GM12878 (cell line): ENCODE measurements around the gene GLS. TPM values are rescaled to one million over a fixed set of nuclear protein-coding genes. Genes with fewer than 3 reads are reported as not detected.

Experiments
- ATAC-seq: fragments of 200-7000 bp; cut with Tn5 transposase; 3 replicates; pipeline ENCODE4 v1.9.1; 2020; ENCODE audit warnings: mild to moderate bottlenecking, moderate library complexity
- BruUV-seq: library from RNA; stranded (reverse); fragments of 400-500 nt; replicated peaks from 2 replicates; lab custom pipeline; 2021; lab: Mats Ljungman, UMichigan
- CTCF ChIA-PET: fragments of 300-600 bp; sonication (Branson Sonifier 250); formaldehyde crosslinking; extraction: SDS; loops from one replicate; lab custom pipeline; 2021; ENCODE audit warnings: inconsistent platforms; lab: Yijun Ruan, JAX
- POLR2A ChIA-PET: fragments of 350-600 bp; formaldehyde crosslinking; extraction: SDS; loops from one replicate; lab custom pipeline; 2021; ENCODE audit warnings: inconsistent platforms; lab: Charles Lee
- RAD21 ChIA-PET: fragments of 300-600 bp; sonication (Branson Sonifier 250); formaldehyde crosslinking; loops from one replicate; lab custom pipeline; 2023; ENCODE audit warnings: antibody characterized with exemption; ENCODE audit not compliant: unreplicated experiment; lab: Charles Lee
- SMC1A ChIA-PET: fragments of 300-600 bp; sonication (Branson Sonifier 250); formaldehyde crosslinking; loops from one replicate; lab custom pipeline; 2023; ENCODE audit not compliant: unreplicated experiment, uncharacterized antibody; lab: Charles Lee
- DNase-seq: peaks from one replicate; pipeline ENCODE4 v3.0.0-alpha.2; 2011; ENCODE audit warnings: low read depth, low spot score
- FAIRE-seq: peaks from 3 replicates; lab custom pipeline; 2011; peaks lifted over from hg19 to GRCh38; lab: Jason Lieb, UNC
- H2AFZ ChIP-seq: 2 replicates; pipeline ENCODE4 v1.6.0; 2011; ENCODE audit warnings: low read depth, low read length, control low read depth; ENCODE audit not compliant: control insufficient read depth
- H3K27ac ChIP-seq: 2 replicates; pipeline ENCODE4 v1.5.1; 2011; ENCODE audit warnings: control low read depth; ENCODE audit not compliant: control insufficient read depth, insufficient read depth
- H3K27me3 ChIP-seq, 2 experiments: replicated peaks in 1 of 2; 2 replicates each; pipeline versions ENCODE4 v1.6.0 to v1.6.1; 2011; ENCODE audit warnings: low read length in 1 of 2; ENCODE audit not compliant: control insufficient read depth in 2 of 2, insufficient read depth in 2 of 2
- H3K36me3 ChIP-seq, 2 experiments: 2 replicates each; pipeline ENCODE4 v1.5.1; 2011; ENCODE audit warnings: low read length in 1 of 2; ENCODE audit not compliant: control insufficient read depth in 2 of 2, insufficient read depth in 2 of 2
- H3K4me1 ChIP-seq: 2 replicates; pipeline ENCODE4 v1.6.1; 2011; ENCODE audit warnings: mild to moderate bottlenecking, low read length, moderate library complexity, mixed read lengths; ENCODE audit not compliant: control insufficient read depth, insufficient read depth
- H3K4me2 ChIP-seq: 2 replicates; pipeline ENCODE4 v1.6.0; 2011; ENCODE audit warnings: control low read depth; ENCODE audit not compliant: control insufficient read depth, insufficient read depth
- H3K4me3 ChIP-seq: fragments of 200-600 bp; sonication (generic); 2 replicates; pipeline ENCODE4 v1.5.1; 2016
- H3K79me2 ChIP-seq: 2 replicates; pipeline ENCODE4 v1.6.0; 2011; ENCODE audit warnings: low read length; ENCODE audit not compliant: control insufficient read depth, insufficient read depth
- H3K9ac ChIP-seq: 2 replicates; pipeline ENCODE4 v1.8.0; 2011; ENCODE audit warnings: low read length, control low read depth, mixed read lengths; ENCODE audit not compliant: control insufficient read depth, insufficient read depth
- H3K9me3 ChIP-seq: replicated peaks from 3 replicates; pipeline ENCODE4 v1.5.1; 2011; ENCODE audit warnings: mild to moderate bottlenecking, low read length; ENCODE audit not compliant: control insufficient read depth, insufficient read depth
- H4K20me1 ChIP-seq: 2 replicates; pipeline ENCODE4 v1.6.0; 2011; ENCODE audit not compliant: control insufficient read depth, insufficient read depth
- MYC ChIP-seq: IDR thresholded peaks from 2 replicates; pipeline ENCODE4 v1.6.1; 2011; ENCODE audit warnings: mild to moderate bottlenecking, low read length, moderate library complexity, inconsistent platforms; ENCODE audit not compliant: insufficient read depth, insufficient replicate concordance, insufficient read length, severe bottlenecking
- NR2C2 ChIP-seq: IDR thresholded peaks from 2 replicates; pipeline ENCODE4 v1.6.1; 2011; ENCODE audit warnings: borderline replicate concordance, low read depth; ENCODE audit not compliant: control insufficient read depth, insufficient read length
- POLR2A ChIP-seq: IDR thresholded peaks from 2 replicates; pipeline ENCODE4 v1.6.1; 2011; ENCODE audit warnings: low read depth, mild to moderate bottlenecking, low read length
- POLR2AphosphoS5 ChIP-seq: IDR thresholded peaks from 2 replicates; pipeline ENCODE4 v1.6.1; 2011; ENCODE audit warnings: mild to moderate bottlenecking, low read length, inconsistent platforms
- ZNF24 ChIP-seq: fragments of 450-650 bp; IDR thresholded peaks from 2 replicates; pipeline ENCODE4 v1.6.1; 2017; ENCODE audit warnings: antibody characterized with exemption, mild to moderate bottlenecking
- WGBS: methylation state at CpG from one replicate; pipeline ENCODE4 v1.1.6; 2016; ENCODE audit warnings: low lambda C conversion rate; ENCODE audit not compliant: insufficient replicate concordance, insufficient coverage; ENCODE audit errors: missing lambda C conversion rate; 5-methylcytosine and 5-hydroxymethylcytosine counted together
- in situ Hi-C: fragments of 300-500 bp; cut with MboI; formaldehyde crosslinking; loops from 9 replicates; pipeline ENCODE4 v1.14.3; 2018; ENCODE audit warnings: mixed read lengths
- intact Hi-C: fragments of 100-400 bp; cut with micrococcal nuclease; formaldehyde crosslinking; loops from one replicate; pipeline ENCODE4 v1.14.2; 2022; ENCODE audit not compliant: unreplicated experiment
- polyA plus RNA-seq, 11 experiments: library from polyadenylated mRNA; depleted of rRNA in 4 of 11; unstranded in 6 of 11; stranded (reverse) in 5 of 11; fragments of >200 nt; fragmentation: Nextera tagmentation in 4 of 11; fragmentation: Illumina TruSeq in 1 of 11; extraction: Ambion mirVana in 4 of 11; extraction: Trizol in 1 of 11; gene quantifications; 1 replicate in 1 of 11; 2 replicates in 10 of 11; pipeline versions ENCODE4 v1.2.1 to v1.2.3, GENCODE V29; 2011 to 2016; ENCODE audit warnings: inconsistent platforms in 2 of 11, missing spikeins in 2 of 11, low read depth in 1 of 11
- total RNA-seq, 4 experiments: library from RNA; depleted of rRNA in 3 of 4; stranded (reverse); fragments of >200 nt in 3 of 4; fragmentation: Illumina TruSeq in 1 of 4; extraction: Trizol in 1 of 4; gene quantifications; 2 replicates each; pipeline versions ENCODE4 v1.2.1 to v1.2.3, GENCODE V29; 2013 to 2021
- TF ChIP-seq, protein P1 (sequence below): IDR thresholded peaks from 2 replicates; pipeline ENCODE4 v1.6.1; 2012; ENCODE audit warnings: low read depth, low read length, improper control_type of control experiment
- TF ChIP-seq, protein P2 (sequence below): fragments of 450-650 bp; formaldehyde crosslinking; IDR thresholded peaks from 2 replicates; pipeline ENCODE4 v1.4.0; 2020; ENCODE audit warnings: mild to moderate bottlenecking, moderate library complexity
- TF ChIP-seq, protein P3 (sequence below): IDR thresholded peaks from 2 replicates; pipeline ENCODE4 v1.6.1; 2012; ENCODE audit warnings: low read length, inconsistent platforms
- TF ChIP-seq, protein P4 (sequence below): IDR thresholded peaks from 2 replicates; pipeline ENCODE4 v1.6.1; 2011; ENCODE audit warnings: mild to moderate bottlenecking, low read depth, low read length, moderate library complexity; ENCODE audit not compliant: insufficient replicate concordance

GLS gene
- total and polyA plus RNA-seq, 10 of the 15 experiments (the other 5 are each of a cell fraction or from before 2014, with no cell fraction given), result 15.7 to 145 (median 70.8) TPM

DNA sequence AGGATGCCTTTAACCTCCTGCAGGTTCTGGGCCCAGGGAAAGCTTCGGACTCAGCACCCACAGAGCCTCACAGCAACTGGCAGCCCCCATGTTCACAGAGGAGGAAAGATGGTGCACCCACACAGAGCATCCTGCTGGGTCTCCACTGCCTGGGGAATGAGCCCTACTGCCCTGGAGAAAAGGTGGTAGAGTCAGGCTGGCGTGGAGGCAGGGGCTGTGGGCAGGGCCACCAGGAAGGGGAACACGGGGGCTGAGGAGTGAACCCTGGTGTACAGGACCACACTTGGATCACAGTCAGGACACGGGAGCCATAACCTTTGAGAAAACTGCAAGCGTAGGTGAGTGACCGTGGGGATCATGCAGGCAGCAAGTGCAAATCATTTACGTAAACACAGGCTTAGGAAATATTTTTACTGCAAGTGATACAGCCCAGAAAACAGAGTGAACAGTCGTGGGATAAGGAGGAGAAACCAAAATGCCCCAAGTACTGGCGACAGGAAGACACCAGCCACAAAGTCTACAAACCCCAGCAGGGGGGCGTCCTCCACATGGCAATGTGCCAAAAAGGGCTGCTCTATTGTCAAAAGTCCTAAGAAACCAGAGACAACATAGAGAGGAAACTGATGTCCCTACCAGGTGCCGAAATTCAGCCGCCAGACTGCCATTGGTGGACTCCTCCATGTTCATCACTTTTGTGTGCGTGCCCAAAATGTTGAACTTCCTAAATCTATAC lies 105.8 kb downstream of the GLS start:
- BruUV-seq, result no TSS peak
- 90% methylated on average over 13 of the region's 13 CpGs for WGBS
- TF ChIP-seq, protein P1, sequence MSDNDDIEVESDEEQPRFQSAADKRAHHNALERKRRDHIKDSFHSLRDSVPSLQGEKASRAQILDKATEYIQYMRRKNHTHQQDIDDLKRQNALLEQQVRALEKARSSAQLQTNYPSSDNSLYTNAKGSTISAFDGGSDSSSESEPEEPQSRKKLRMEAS, result no peak
- TF ChIP-seq, protein P2, sequence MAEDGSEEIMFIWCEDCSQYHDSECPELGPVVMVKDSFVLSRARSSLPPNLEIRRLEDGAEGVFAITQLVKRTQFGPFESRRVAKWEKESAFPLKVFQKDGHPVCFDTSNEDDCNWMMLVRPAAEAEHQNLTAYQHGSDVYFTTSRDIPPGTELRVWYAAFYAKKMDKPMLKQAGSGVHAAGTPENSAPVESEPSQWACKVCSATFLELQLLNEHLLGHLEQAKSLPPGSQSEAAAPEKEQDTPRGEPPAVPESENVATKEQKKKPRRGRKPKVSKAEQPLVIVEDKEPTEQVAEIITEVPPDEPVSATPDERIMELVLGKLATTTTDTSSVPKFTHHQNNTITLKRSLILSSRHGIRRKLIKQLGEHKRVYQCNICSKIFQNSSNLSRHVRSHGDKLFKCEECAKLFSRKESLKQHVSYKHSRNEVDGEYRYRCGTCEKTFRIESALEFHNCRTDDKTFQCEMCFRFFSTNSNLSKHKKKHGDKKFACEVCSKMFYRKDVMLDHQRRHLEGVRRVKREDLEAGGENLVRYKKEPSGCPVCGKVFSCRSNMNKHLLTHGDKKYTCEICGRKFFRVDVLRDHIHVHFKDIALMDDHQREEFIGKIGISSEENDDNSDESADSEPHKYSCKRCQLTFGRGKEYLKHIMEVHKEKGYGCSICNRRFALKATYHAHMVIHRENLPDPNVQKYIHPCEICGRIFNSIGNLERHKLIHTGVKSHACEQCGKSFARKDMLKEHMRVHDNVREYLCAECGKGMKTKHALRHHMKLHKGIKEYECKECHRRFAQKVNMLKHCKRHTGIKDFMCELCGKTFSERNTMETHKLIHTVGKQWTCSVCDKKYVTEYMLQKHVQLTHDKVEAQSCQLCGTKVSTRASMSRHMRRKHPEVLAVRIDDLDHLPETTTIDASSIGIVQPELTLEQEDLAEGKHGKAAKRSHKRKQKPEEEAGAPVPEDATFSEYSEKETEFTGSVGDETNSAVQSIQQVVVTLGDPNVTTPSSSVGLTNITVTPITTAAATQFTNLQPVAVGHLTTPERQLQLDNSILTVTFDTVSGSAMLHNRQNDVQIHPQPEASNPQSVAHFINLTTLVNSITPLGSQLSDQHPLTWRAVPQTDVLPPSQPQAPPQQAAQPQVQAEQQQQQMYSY (CRISPR knock-in tag), result no peak
- TF ChIP-seq ZNF24, result no peak
- peak; percentile 42; the same call in 1 of the 2 replicates for TF ChIP-seq POLR2A
- no peak for TF ChIP-seq NR2C2
- TF ChIP-seq, protein P3, sequence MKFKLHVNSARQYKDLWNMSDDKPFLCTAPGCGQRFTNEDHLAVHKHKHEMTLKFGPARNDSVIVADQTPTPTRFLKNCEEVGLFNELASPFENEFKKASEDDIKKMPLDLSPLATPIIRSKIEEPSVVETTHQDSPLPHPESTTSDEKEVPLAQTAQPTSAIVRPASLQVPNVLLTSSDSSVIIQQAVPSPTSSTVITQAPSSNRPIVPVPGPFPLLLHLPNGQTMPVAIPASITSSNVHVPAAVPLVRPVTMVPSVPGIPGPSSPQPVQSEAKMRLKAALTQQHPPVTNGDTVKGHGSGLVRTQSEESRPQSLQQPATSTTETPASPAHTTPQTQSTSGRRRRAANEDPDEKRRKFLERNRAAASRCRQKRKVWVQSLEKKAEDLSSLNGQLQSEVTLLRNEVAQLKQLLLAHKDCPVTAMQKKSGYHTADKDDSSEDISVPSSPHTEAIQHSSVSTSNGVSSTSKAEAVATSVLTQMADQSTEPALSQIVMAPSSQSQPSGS, result no peak
- TF ChIP-seq, protein P4, sequence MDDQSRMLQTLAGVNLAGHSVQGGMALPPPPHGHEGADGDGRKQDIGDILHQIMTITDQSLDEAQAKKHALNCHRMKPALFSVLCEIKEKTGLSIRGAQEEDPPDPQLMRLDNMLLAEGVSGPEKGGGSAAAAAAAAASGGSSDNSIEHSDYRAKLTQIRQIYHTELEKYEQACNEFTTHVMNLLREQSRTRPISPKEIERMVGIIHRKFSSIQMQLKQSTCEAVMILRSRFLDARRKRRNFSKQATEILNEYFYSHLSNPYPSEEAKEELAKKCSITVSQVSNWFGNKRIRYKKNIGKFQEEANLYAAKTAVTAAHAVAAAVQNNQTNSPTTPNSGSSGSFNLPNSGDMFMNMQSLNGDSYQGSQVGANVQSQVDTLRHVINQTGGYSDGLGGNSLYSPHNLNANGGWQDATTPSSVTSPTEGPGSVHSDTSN, result no peak
- 0 out of 2 replicates have a peak, but pooled peaks have one; percentile 63 for TF ChIP-seq POLR2AphosphoS5
- no peak for TF ChIP-seq MYC
- DNase-seq (no peak), ATAC-seq (no peak), FAIRE-seq (no peak)
- Histone ChIP-seq H3K36me3 (peaks cover 46 to 85% of the 10 kb centered on the region in 2 experiments), H3K9ac (no peak overlapping the region), H3K4me3 (no peak overlapping the region), H3K4me2 (no peak overlapping the region), H2AFZ (no peak overlapping the region), H3K27me3 (no peaks in the 10 kb centered on the region), H3K9me3 (no peaks in the 10 kb centered on the region), H4K20me1 (peaks cover 9% of the 10 kb centered on the region), H3K27ac (no peak overlapping the region), H3K4me1 (no peaks in the 10 kb centered on the region), H3K79me2 (peaks cover 1% of the 10 kb centered on the region)
- ChIA-PET RAD21 (no interaction called here), SMC1A (interaction anchor here (1.2 kb wide), 1 partner anchor 21 kb away, joined by 6 read pairs; no protein-coding TSS in a partner anchor), POLR2A (interaction anchor here (1.3 kb wide), 1 partner anchor 16 kb away, joined by 3 read pairs; no protein-coding TSS in a partner anchor), CTCF (interaction anchor here (0.5 to 1.1 kb wide), 2 partner anchors 136 to 515 kb away, joined by 3 to 5 read pairs; no protein-coding TSS in a partner anchor)
- intact Hi-C loops (no loop called here), in situ Hi-C loops (no loop called here)
